Neutrophil (primary cell): ENCODE measurements around the gene SH3PXD2B.

ENCODE experiments used
- H3K27ac ChIP-seq: fragments of 200-600 bp; sonication (generic); 2 replicates; pipeline ENCODE4 v1.5.1; 2016; ENCODE audit warnings: mild to moderate bottlenecking, moderate library complexity
- H3K27me3 ChIP-seq: fragments of 200-600 bp; sonication (generic); 2 replicates; pipeline ENCODE4 v1.6.0; 2016; ENCODE audit warnings: mild to moderate bottlenecking
- H3K36me3 ChIP-seq: fragments of 200-600 bp; sonication (generic); 2 replicates; pipeline ENCODE4 v1.5.1; 2017
- H3K4me1 ChIP-seq, 2 experiments: fragments of 200-600 bp in 1 of 2; sonication (generic) in 1 of 2; 1 replicate in 1 of 2; 2 replicates in 1 of 2; pipeline versions ENCODE4 v1.5.1 to v1.6.1; 2013 to 2016; ENCODE audit warnings: low read depth in 1 of 2, low read length in 1 of 2, mild to moderate bottlenecking in 1 of 2, moderate library complexity in 1 of 2; ENCODE audit not compliant: control insufficient read depth in 1 of 2, insufficient read depth in 1 of 2
- H3K4me3 ChIP-seq, 2 experiments: fragments of 200-600 bp in 1 of 2; sonication (generic) in 1 of 2; 1 replicate in 1 of 2; 2 replicates in 1 of 2; pipeline ENCODE4 v1.5.1; 2013 to 2016; ENCODE audit warnings: low read depth in 1 of 2, low read length in 1 of 2, mild to moderate bottlenecking in 1 of 2, moderate library complexity in 1 of 2
- H3K9me3 ChIP-seq: fragments of 200-600 bp; sonication (generic); 2 replicates; pipeline ENCODE4 v1.5.1; 2016
- TF ChIP-seq, protein P1 (sequence below): fragments of 200-600 bp; sonication (generic); IDR thresholded peaks from 2 replicates; pipeline ENCODE4 v1.5.1; 2016; ENCODE audit warnings: antibody characterized with exemption

The SH3PXD2B gene

DNA sequence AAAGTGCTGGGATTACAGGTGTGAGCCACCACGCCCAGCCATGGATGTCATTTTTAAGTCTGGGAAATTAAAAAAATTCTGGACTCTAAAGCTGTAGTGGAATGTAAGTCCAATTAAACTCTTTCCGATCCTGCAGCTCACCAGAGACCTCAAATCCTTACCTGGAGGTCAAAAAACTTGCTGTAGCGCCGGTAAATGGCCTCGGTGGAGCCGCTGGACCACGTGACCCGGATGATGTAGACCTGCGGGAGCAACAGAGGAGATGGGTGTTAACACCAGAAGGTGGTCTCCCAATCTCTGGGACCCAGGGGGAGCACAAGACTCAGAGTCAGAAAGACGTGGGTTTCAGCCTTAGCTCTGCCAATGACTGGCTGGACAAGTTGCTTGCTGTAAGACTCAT is 32.1 kb downstream of the SH3PXD2B start:
- TF ChIP-seq, protein P1, sequence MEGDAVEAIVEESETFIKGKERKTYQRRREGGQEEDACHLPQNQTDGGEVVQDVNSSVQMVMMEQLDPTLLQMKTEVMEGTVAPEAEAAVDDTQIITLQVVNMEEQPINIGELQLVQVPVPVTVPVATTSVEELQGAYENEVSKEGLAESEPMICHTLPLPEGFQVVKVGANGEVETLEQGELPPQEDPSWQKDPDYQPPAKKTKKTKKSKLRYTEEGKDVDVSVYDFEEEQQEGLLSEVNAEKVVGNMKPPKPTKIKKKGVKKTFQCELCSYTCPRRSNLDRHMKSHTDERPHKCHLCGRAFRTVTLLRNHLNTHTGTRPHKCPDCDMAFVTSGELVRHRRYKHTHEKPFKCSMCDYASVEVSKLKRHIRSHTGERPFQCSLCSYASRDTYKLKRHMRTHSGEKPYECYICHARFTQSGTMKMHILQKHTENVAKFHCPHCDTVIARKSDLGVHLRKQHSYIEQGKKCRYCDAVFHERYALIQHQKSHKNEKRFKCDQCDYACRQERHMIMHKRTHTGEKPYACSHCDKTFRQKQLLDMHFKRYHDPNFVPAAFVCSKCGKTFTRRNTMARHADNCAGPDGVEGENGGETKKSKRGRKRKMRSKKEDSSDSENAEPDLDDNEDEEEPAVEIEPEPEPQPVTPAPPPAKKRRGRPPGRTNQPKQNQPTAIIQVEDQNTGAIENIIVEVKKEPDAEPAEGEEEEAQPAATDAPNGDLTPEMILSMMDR, result no peak

GRCh38 chr5:172421020-172421419 is 33.3 kb downstream of the SH3PXD2B start:
- Histone ChIP-seq H3K9me3 (no peaks in the 10 kb centered on the region), H3K27me3 (peaks cover 19% of the 10 kb centered on the region), H3K27ac (peak overlapping the region; percentile 79), H3K4me1 (peaks cover 18 to 35% of the 10 kb centered on the region in 2 experiments), H3K4me3 (peak overlapping the region in 1 of 2 experiments; percentile 45), H3K36me3 (no peaks in the 10 kb centered on the region)
- TF ChIP-seq, protein P1, result no peak

More for the DNA sequence above, 32.1 kb downstream of the SH3PXD2B start:
- Histone ChIP-seq H3K36me3 (no peaks in the 10 kb centered on the region), H3K27me3 (peaks cover 31% of the 10 kb centered on the region), H3K4me3 (no peak overlapping the region), H3K9me3 (no peaks in the 10 kb centered on the region), H3K4me1 (peaks cover 18 to 35% of the 10 kb centered on the region in 2 experiments), H3K27ac (no peak overlapping the region)

- H3K9me3 ChIP-seq, result no peaks in the 10 kb centered on the region
- TF ChIP-seq, protein P1, result no peak
- peaks cover 18 to 35% of the 10 kb centered on the region in 2 experiments for H3K4me1 ChIP-seq
- peak overlapping the region; percentile 79 for H3K27ac ChIP-seq
- H3K27me3 ChIP-seq, result peaks cover 13% of the 10 kb centered on the region
- no peaks in the 10 kb centered on the region for H3K36me3 ChIP-seq
- H3K4me3 ChIP-seq, result peak overlapping the region; percentile 28 to 45
Measured at GRCh38 chr5:172420235-172420939, 33.9 kb downstream of the SH3PXD2B start.

DNA sequence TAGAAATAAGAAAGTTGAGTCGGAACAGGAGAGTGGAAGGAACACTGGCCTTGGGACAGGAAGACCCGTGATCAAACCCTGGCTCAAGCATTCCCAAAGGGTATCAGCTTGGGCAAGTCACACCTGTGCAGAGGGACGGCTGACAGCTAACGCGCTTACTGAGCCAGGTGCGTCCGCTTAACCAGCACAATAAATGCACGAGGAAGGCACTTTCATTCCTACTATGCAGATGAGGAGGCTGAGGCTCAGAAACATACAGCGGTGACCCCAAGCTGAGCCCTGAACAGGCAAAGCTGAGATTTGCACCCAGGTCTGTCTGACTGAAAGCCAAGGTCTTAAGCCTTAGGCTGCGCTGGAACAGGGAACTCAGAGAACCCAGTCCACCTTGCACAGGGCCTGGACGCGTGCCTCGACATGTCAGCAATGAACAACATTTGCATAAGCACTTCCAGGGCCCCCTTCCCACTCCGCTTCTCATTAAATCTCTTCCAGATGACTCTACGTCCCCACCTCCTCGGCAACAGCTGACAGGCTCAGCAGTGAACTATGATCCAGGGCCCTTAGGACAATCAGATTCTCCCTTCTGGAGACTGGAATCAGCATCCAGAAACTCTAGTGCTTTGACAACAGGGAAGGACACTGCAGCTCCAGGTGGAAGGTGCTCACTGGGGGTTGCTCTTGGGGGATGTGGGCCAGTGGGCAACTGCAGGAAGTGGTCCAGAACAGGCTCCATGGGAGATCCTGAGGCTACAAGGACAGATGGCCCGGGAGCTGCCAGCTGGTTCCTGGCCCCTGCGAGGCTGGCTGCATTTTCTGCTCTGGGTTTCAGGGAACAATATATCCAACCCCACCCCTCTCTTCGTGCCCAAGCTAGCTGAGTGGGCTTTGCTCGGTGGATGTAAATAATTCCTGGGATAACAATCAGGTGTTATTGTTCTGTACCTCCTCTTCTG is 35.2 kb downstream of the SH3PXD2B start:
- H3K9me3 ChIP-seq, result no peaks in the 10 kb centered on the region
- peaks cover 18 to 35% of the 10 kb centered on the region in 2 experiments for H3K4me1 ChIP-seq
- H3K27me3 ChIP-seq, result peaks cover under 1% of the 10 kb centered on the region
- peak overlapping the region; percentile 79 for H3K27ac ChIP-seq
- H3K36me3 ChIP-seq, result no peaks in the 10 kb centered on the region
- H3K4me3 ChIP-seq, result peak overlapping the region in 1 of 2 experiments; percentile 45
- TF ChIP-seq, protein P1, result no peak

DNA sequence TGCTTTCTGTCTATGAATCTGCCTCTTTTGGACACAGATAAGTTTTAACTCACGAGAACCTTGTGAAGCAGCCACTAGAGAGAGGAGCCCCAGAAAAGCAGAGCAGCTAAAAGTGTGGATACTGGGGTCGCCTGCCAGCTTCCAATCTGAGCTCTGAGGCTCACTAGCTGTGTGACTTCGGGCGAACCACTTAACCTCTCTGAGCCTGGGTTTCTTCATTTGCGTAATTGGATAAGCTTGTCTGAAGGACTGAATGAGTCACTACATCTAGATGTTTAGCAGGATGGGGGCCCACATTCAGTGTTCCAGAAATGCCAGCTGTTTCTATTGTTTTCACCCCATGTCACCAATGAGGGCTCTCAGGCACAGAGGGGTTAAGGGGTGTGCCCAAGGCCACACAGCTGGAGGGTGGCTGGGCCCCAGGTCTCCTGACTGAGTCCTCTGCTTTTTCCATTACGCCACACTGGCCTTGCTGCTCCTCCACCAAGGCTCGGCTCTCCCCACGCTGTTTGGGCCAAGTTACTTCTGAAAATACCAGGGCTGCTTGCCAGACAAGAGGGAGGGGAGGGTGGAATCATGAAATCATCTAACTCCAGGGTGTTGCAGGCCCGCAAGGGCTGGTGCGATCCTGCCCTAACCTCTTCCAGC is 36.2 kb downstream of the SH3PXD2B start:
- no peaks in the 10 kb centered on the region for H3K9me3 ChIP-seq
- H3K4me3 ChIP-seq, result no peak overlapping the region
- TF ChIP-seq, protein P1, result no peak
- H3K27ac ChIP-seq, result no peak overlapping the region
- H3K27me3 ChIP-seq, result no peaks in the 10 kb centered on the region
- no peaks in the 10 kb centered on the region for H3K36me3 ChIP-seq
- peaks cover 22 to 43% of the 10 kb centered on the region in 2 experiments for H3K4me1 ChIP-seq
